ENCODE data around the gene GPR6.
A peak's percentile ranks its signal among the peaks of the same experiment; 100 is the strongest.

DNA sequence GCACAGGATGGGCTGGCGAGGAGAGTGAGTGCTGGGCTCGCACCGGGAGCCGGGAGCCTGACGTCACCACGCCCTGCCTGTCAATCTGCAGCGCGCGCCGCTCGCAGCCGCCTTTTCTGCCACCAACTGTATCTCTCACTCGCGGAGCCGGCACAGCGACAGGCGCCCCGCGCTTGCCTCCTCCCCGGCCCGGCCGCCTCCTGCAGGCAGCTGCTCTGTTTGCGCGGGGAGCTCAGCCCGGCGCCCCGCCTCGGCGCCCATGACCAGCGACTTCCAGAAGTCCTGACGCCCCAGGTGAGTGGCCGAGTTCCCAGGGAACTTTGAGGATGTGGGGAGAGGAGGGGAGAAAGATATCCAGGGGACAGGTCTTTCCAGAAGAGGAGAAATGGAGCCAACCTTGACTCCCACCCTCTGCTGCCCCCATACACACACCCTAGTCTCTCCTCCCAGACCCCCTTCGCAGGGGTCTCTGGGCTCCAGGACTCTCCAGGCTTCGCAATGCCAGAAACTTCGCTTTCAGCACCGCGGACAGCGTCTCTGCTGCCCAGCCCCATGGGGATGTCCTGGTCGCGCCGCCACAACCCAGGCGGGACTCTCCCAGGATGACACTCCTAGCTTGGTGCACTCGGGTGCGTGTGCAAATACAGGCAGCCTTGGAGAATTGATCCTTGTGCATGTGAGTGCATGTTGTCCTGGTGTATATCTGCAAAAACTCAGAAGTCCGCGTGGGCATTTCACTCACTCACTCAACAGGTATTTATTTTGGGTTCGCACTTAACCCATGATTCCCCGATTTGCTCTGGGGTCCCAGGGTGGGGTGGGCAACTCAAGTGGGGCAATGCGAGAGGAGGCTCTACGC lies at the start of gene GPR6:
- no peak for TF ChIP-seq EP300 (IDR thresholded peaks at IDR 0.05; ENCODE audit: borderline replicate concordance in 1 of 2, low read depth in 2 of 2, low read length in 2 of 2)
- TF ChIP-seq ZNF274 (IDR thresholded peaks at IDR 0.05; ENCODE audit: borderline replicate concordance, extremely low read depth, low read length), result no peak
- no peak for TF ChIP-seq POLR2AphosphoS5 (IDR thresholded peaks at IDR 0.05; ENCODE audit: low read depth, low read length)
- no peak for TF ChIP-seq SIRT6 (IDR thresholded peaks at IDR 0.05; ENCODE audit: low read length)
- no peak for TF ChIP-seq JUN (IDR thresholded peaks at IDR 0.05; ENCODE audit: low read depth, low read length)
- TF ChIP-seq, protein P1, sequence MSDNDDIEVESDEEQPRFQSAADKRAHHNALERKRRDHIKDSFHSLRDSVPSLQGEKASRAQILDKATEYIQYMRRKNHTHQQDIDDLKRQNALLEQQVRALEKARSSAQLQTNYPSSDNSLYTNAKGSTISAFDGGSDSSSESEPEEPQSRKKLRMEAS (IDR thresholded peaks at IDR 0.05), result peak; percentile 70
- no peak for TF ChIP-seq POLR2A (IDR thresholded peaks at IDR 0.05; ENCODE audit: control extremely low read depth in 1 of 2, low read depth in 2 of 2, low read length in 2 of 2)
- TF ChIP-seq, protein P2, sequence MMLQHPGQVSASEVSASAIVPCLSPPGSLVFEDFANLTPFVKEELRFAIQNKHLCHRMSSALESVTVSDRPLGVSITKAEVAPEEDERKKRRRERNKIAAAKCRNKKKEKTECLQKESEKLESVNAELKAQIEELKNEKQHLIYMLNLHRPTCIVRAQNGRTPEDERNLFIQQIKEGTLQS (IDR thresholded peaks at IDR 0.05; ENCODE audit: insufficient read depth, low read depth, low read length), result no peak
- no peak for TF ChIP-seq CEBPB (IDR thresholded peaks at IDR 0.05; ENCODE audit: low read depth, low read length)

Data from H1 (cell line).